Measurements from ENCODE around the gene NUFIP2. TPM values are rescaled to one million over a fixed set of nuclear protein-coding genes. Genes with fewer than 3 reads are reported as not detected.

Gene NUFIP2
- total and polyA plus RNA-seq, 4 donors: 10.2 to 71.6 (median 29.6) TPM

DNA sequence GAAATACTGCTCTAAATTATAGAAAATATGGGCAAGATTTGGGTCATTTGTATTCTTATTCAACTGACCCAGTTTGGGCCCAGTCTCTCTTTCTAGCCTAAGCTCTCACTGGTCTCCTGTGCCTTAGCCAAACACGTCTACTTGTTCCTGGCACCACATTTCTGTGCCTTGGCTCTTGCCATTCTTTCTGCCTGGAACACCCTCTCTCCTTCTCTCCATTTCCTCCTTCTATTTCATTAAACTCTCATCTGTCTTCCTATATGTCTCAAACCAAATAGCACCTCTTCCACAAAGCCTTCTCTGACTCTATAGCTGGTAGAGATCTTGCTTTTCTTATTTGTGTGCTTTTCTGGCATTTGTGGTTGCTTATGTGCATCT, 37.7 kb upstream of the NUFIP2 start:
- Histone ChIP-seq H3K27ac (ENCODE audit: low read depth in 1 of 2, low read length in 1 of 2) (no peak overlapping the region), H3K4me3 (no peak overlapping the region), H3K36me3 (ENCODE audit: control insufficient read depth in 4 of 4, insufficient read depth in 4 of 4, low read length in 4 of 4) (no peaks in the 10 kb centered on the region), H3K9ac (ENCODE audit: insufficient read depth in 1 of 2, low read length in 2 of 2) (no peak overlapping the region), H3K27me3 (ENCODE audit: control insufficient read depth in 3 of 3, insufficient read depth in 3 of 3, low read length in 2 of 3) (no peaks in the 10 kb centered on the region), H3K4me1 (ENCODE audit: control insufficient read depth in 5 of 5, insufficient read depth in 5 of 5, low read length in 5 of 5) (no peaks in the 10 kb centered on the region), H3K9me3 (ENCODE audit: control insufficient read depth in 4 of 4, insufficient read depth in 3 of 4, low read length in 3 of 4) (no peaks in the 10 kb centered on the region)
- WGBS, 2 donors: 66 to 79% methylated on average over 1 of the region's 1 CpG
- ATAC-seq (ENCODE audit: insufficient read depth, low FRiP score) (no peak), DNase-seq (no peak)
- TF ChIP-seq, protein P1, sequence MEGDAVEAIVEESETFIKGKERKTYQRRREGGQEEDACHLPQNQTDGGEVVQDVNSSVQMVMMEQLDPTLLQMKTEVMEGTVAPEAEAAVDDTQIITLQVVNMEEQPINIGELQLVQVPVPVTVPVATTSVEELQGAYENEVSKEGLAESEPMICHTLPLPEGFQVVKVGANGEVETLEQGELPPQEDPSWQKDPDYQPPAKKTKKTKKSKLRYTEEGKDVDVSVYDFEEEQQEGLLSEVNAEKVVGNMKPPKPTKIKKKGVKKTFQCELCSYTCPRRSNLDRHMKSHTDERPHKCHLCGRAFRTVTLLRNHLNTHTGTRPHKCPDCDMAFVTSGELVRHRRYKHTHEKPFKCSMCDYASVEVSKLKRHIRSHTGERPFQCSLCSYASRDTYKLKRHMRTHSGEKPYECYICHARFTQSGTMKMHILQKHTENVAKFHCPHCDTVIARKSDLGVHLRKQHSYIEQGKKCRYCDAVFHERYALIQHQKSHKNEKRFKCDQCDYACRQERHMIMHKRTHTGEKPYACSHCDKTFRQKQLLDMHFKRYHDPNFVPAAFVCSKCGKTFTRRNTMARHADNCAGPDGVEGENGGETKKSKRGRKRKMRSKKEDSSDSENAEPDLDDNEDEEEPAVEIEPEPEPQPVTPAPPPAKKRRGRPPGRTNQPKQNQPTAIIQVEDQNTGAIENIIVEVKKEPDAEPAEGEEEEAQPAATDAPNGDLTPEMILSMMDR (IDR thresholded peaks at IDR 0.05; ENCODE audit: control extremely low read depth, extremely low read depth): no peak

DNA sequence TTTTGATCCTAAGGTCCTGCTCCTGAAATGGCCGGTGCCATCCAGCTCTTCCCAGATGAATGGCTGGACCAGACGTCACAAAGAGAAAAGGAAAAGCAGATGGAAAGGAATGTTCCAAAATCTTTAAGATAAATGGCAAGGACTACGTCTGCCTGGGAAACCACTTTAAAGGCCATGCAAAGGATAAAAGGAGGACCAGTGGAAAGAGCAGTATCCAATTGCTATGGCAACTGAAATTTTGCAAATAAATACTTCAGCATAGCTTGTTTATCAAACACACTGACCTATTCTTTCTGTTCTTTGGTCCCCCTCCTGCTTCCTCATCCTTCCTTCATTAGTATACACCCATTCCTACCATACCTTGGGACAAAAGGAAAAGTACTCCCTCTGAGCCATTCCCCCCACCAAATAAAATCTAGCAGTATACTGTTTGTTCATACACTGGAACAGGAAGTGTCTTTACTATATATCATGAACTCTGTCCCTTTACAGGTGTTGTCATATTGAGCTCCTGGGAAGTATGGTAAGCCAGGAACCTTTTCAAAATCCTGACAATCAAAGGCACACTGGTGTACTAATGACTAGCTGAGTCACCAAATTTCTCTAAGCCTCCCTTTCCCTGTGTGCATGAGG, 37.2 kb upstream of the NUFIP2 start:
- no peaks in the 10 kb centered on the region for H3K27me3 ChIP-seq (ENCODE audit: control insufficient read depth in 3 of 3, insufficient read depth in 3 of 3, low read length in 2 of 3)
- DNase-seq: no peak
- TF ChIP-seq, protein P1 (IDR thresholded peaks at IDR 0.05; ENCODE audit: control extremely low read depth, extremely low read depth): no peak
- no peak overlapping the region for H3K4me3 ChIP-seq
- ATAC-seq (ENCODE audit: insufficient read depth, low FRiP score): no peak
- H3K36me3 ChIP-seq (ENCODE audit: control insufficient read depth in 4 of 4, insufficient read depth in 4 of 4, low read length in 4 of 4): no peaks in the 10 kb centered on the region
- WGBS, 2 donors: 81 to 86% methylated on average over 3 of the region's 3 CpGs
- no peaks in the 10 kb centered on the region for H3K9me3 ChIP-seq (ENCODE audit: control insufficient read depth in 4 of 4, insufficient read depth in 3 of 4, low read length in 3 of 4)
- H3K9ac ChIP-seq (ENCODE audit: insufficient read depth in 1 of 2, low read length in 2 of 2): no peak overlapping the region
- H3K27ac ChIP-seq (ENCODE audit: low read depth in 1 of 2, low read length in 1 of 2): no peak overlapping the region
- no peaks in the 10 kb centered on the region for H3K4me1 ChIP-seq (ENCODE audit: control insufficient read depth in 5 of 5, insufficient read depth in 5 of 5, low read length in 5 of 5)

DNA sequence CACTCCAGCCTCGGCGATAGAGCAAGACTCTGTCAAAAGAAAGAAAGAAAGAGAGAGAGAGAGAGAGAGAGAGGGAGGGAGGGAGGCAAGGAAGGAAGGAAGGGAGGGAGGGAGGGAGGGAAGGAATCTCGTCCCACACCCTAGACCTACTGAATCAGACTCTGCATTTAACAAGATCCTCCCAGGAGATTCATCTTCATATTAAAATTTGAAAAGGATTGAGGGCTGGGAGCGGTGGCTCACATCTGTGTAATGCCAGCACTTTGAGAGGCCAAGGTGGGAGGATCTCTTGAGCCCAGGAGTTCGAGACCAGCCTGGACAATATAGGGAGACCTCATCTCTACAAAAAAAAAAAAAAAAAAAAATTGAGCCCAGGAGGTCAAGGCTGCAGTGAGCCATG, 33.5 kb upstream of the NUFIP2 start:
- ATAC-seq (ENCODE audit: insufficient read depth, low FRiP score) (no peak), DNase-seq (no peak)
- no peaks in the 10 kb centered on the region for H3K9me3 ChIP-seq (ENCODE audit: control insufficient read depth in 4 of 4, insufficient read depth in 3 of 4, low read length in 3 of 4)
- H3K4me3 ChIP-seq: no peak overlapping the region
- no peaks in the 10 kb centered on the region for H3K4me1 ChIP-seq (ENCODE audit: control insufficient read depth in 5 of 5, insufficient read depth in 5 of 5, low read length in 5 of 5)
- H3K27ac ChIP-seq (ENCODE audit: low read depth in 1 of 2, low read length in 1 of 2): no peak overlapping the region
- H3K36me3 ChIP-seq (ENCODE audit: control insufficient read depth in 4 of 4, insufficient read depth in 4 of 4, low read length in 4 of 4): no peaks in the 10 kb centered on the region
- no peaks in the 10 kb centered on the region for H3K27me3 ChIP-seq (ENCODE audit: control insufficient read depth in 3 of 3, insufficient read depth in 3 of 3, low read length in 2 of 3)
- H3K9ac ChIP-seq (ENCODE audit: insufficient read depth in 1 of 2, low read length in 2 of 2): no peak overlapping the region
- WGBS, 2 donors: 78 to 82% methylated on average over 5 of the region's 5 CpGs
- TF ChIP-seq, protein P1 (IDR thresholded peaks at IDR 0.05; ENCODE audit: control extremely low read depth, extremely low read depth): no peak

All from lung (tissue), 12 donors.